Right lobe of liver (tissue), 4 donors: Measurements from ENCODE around the gene ANKRD60.

Source experiments
- POLR2A ChIP-seq: fragments of 450-650 bp; IDR thresholded peaks from one replicate; pipeline ENCODE4 v1.6.1; 2017; ENCODE audit warnings: antibody characterized with exemption, mild to moderate bottlenecking
- TF ChIP-seq, protein P1 (sequence below), 4 donors: fragments of 200-600 bp in 3 of 4; fragments of 450-650 bp in 1 of 4; IDR thresholded peaks; one replicate each; pipeline versions ENCODE4 v1.5.1 to v1.8.0; 2016 to 2022; ENCODE audit warnings: antibody characterized with exemption in 4 of 4, mild to moderate bottlenecking in 2 of 4
- donor health status: DM: no; HTN: no; CAD: no.
- donor health status: DM: no; HTN: no; CAD: no.
- donor health status: DM: no; HTN: yes; CAD: no.

- TF ChIP-seq, protein P1, sequence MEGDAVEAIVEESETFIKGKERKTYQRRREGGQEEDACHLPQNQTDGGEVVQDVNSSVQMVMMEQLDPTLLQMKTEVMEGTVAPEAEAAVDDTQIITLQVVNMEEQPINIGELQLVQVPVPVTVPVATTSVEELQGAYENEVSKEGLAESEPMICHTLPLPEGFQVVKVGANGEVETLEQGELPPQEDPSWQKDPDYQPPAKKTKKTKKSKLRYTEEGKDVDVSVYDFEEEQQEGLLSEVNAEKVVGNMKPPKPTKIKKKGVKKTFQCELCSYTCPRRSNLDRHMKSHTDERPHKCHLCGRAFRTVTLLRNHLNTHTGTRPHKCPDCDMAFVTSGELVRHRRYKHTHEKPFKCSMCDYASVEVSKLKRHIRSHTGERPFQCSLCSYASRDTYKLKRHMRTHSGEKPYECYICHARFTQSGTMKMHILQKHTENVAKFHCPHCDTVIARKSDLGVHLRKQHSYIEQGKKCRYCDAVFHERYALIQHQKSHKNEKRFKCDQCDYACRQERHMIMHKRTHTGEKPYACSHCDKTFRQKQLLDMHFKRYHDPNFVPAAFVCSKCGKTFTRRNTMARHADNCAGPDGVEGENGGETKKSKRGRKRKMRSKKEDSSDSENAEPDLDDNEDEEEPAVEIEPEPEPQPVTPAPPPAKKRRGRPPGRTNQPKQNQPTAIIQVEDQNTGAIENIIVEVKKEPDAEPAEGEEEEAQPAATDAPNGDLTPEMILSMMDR (IDR thresholded peaks at IDR 0.05), result no peak
- no peak for TF ChIP-seq POLR2A
These were observed 18.1 kb downstream of the ANKRD60 start for GRCh38 chr20:58210398-58210747.
